GM19240 (cell line): ENCODE data around the gene ERG.

Source experiments
- DNase-seq: peaks from one replicate; pipeline ENCODE4 v3.0.0; 2011; ENCODE audit warnings: low spot score; ENCODE audit not compliant: insufficient read length

Gene ERG

DNA sequence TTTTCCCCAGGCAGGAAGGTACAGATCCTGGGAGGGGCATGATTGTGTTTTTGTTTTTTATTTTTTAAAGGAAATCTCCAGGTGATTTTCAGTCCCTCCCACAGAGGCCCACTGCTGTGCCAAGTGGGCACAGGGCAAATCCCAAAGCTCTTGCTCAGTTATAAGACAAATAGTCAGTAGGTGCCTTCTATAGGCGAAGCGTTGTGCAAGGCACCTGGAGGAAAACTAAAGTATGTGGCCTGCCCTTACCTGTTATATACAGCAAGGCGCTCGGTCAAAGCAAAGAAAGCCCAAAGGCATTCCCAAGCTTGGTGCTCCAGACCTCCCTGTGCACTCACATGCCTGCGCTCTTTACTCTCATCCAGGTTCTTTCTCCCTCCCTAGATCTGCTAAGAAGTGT lies 160.5 kb downstream of the ERG start:
- DNase-seq: no peak

DNA sequence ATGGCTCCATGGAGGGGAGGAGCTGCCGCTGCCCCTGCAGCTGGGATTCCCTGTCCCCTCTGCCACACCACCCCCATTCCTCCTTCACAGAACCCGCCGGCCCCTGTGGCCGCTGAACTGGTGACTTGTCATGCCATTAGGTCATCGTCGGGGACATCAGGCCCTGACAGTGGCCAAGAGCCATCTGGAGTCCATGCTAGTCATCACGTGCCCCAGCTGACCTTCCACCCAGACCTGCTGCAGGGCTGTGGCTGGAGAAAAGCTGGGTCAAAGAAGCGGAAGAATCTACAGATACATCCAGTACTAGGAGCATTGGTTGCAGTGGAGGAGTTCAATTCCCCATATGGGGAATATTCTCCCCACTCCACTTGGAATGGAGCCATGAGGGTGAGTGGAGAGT lies 163.4 kb downstream of the ERG start:
- no peak for DNase-seq

DNA sequence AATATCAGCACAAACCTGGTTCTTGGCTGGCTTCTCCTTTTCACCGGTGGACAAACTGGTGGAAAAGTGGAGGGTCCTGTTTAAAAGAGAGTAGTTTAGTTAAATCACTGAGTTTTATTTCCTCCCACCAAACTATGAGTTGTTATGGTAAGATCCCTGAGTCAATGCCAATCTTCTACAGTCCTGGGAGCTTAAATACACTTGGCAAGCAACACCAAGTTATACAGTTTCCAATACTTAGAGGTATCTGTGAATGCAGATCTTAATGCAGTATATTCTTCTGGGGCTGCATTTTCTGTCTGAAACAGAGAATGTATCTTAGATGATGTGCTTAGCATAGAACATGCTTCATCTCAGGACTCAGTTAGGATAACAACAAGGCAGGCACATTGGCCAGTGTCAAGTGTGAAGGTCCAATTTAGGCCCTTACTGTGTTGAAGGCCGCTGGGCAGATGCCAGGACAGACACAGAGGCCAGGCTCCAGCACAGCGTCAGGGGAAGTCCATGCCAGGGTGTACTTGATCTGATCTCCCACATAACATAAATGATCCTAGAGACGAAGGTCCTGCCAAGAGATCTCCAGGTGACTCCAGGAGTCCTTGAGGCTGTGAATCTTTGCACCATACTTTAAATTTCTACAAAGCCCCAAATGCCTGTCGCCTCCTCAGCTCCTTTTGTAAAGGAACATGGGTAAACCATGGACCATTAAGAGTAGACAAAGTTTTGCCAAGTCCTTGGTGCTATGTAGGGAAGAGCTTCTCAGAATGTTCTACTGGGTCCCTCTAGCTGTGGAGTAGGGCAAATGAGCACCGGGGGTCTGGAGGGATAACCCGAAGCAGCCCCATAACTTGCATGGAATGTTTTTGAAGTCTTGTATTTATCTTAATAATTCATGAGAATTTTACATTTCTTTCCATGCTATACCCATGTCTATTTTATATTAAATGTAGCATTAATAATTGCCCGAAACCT lies 164.7 kb downstream of the ERG start:
- no peak for DNase-seq

DNA sequence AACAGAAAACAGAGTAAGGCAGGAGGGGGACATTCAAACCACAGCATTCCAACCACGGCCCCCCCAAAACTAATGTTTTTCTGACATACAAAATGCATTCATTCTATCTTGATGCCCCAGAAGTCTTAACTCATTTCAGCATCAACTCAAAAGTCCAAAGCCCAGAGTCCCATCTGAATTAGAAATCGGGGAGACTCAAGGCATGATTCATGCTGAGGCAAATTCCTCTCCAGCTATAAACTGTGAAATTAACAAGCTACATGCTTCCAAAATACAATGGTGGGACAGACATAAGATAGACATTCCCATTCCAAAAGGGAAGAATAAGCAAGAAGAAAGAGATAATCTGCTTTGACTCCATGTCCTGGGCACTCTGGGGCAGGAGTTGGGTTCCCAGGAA lies 167.6 kb downstream of the ERG start:
- no peak for DNase-seq
